ENCODE data around the gene ACOT11.

Gene ACOT11

DNA sequence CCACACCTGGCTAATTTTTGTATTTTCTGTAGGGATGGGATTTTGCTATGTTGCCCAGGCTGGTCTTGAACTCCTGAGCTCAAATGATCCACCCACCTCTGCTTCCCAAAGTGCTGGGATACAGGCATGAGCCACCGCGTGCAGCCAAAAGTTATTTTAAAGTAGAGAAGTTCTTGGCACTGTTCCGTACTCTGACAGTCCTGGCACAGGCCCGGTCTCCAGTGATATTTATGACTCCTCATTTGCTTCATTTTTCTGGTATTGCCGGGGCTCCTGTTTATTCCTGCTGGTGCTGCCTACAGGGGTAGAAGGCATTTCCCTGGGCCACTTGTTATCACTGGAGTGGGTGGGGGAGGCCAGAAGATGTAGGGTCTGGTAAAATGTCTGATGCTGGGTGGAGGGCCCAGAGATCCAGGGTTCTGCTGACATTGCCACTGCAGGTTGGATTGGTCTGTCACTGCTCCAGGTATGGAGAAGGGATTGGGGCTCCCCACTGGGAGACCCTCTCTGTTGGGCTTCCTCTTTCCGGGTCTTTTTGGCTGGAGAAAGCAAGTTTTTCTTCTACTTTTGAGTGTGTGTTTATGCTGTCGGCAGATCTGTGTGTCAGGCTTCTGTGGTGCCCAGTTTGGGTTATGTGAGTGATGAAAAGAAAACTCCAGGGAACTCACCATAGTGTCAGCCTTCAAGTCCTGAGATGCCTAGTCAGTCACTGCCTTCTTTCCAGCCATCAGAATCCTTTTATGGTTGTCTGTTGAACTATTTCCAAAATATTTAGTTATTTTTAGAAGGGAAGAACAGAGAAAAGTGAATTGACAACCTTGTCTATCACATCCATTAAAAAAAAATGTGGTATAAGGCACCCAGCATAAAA lies 98.0 kb downstream of the ACOT11 start:
- DNase-seq (ENCODE audit: low read depth), result no peak

DNA sequence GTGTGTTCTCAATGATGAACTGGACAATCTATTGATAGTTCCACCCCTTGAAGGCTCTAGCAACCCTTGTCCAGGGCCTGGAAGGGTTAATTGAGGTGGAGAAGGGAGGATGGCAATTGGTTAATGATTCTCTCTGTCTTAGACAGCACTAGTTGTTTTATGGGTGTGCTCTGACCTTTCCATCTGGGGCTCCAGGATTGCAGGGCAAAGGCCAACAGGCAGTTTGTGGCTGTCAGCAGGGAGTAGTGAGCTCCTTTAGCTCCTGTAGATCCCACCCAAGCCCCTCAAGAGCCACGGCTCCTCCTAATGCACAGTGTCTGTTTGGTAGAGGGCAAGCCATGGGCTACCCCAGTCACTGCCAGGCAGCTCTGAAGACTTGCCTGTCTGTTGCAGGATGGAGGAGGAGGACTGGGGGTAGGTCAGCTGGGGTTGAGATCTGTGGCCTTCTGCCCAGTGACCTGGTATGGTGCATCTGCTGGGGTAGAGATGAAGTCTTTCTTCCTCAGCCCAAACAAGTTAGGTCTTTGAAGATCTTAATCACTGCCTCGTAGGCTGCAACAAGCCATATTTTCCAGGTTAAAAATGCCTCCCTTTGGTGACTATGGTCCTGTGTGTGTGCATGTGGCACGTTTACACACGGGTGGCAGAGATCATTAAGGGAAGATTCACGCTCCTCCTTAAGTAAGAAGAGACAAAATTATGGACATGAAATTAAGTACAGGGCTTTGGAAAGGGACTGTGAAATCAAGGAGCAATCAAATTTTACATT lies 101.3 kb downstream of the ACOT11 start:
- DNase-seq (ENCODE audit: low read depth), result no peak

DNA sequence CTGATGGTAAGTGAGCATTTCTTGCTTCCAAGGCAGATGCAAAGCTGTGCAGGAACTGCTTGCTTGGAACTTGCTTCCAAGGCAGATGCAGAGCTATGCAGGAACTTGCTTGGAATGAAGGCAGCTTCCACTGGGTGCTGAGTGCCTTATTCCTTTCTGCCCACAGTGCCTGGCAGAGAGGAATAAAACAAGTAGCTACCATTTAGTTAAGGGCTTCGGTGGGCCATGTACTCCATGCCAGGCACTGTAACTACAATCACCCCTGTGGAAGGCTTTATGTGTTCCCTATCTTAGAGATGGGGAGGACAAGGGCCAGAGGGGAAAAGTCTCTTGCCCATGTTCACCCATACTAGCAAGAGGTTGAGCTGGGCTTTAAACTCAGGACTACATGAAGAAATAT lies 101.9 kb downstream of the ACOT11 start:
- no peak for DNase-seq (ENCODE audit: low read depth)

DNA sequence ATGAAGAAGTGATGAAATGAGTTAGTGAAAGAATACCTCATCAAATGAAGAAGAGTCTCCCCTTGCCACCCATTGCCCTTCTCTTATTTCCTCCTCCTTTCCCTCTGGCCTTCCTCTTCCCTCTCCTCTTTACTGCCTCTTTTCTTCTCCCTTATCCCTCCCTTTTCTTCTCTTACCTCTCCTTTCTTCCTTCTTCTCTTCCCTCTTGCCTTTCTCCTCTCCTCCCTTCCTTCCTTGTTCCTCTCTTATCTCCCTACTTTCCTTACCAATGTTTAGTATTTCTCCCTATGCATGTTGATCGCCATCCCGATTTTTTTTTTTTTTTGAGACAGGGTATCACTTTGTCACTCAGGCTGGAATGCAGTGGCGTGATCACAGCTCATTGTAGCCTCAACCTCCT lies 102.4 kb downstream of the ACOT11 start:
- no peak for DNase-seq (ENCODE audit: low read depth)

DNA sequence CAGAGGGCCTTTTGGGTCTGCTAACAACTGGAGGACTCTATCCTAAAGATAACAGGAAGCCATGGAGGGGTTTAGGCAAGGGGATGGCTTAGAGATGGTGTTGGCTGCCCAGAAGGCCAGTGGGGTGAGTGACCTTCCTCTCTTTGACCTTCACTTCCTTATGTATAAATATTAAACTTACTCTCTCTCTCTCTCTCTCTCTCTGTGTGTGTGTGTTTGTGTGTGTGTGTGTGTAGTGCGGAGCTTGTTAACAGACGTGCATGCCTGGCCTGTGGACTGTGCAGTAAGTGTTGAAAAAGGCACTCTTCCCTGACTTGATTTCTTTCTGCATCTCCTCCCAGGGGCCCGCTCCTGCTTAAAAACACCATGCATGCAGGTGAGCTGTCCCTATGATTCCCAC lies 103.6 kb downstream of the ACOT11 start:
- DNase-seq (ENCODE audit: low read depth), result no peak

DNA sequence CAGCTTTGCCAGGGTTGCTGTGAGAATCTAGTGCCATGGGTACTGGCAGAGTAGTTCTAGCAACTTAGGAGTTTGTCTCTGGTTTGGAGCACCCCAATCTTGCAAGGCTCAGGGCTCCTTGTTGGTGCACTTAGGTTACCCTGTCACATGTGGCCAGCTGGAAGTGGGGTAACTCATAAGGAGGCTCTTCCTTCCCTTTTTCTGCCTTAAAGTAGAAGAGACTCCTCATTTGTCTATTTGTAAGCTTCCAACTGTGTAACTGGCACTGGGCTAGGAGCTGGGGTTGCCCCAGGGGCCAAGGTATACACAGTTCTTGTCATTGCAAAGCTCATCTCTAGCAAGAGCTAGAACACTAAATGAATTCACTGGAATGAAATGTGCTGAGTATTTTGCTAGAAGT lies 104.1 kb downstream of the ACOT11 start:
- no peak for DNase-seq (ENCODE audit: low read depth)

DNA sequence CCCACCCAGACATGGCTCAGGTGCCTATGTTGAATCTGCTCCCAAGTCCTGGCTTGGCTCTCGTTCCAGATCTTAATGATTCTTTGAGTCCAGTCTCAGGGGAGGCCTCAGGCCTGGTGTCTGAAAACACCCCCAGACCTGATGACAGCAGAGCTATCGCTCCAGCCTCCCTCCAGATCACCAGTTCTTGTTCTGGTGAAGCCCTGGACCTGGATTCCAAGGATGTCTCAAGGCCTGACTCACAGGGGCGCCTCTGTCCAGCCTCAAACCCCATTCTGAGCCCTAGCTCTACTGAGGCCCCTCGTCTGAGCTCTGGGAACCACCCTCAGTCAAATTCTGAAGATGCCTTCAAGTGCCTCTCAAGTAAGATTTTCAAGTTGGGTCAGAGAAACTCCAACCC lies 105.0 kb downstream of the ACOT11 start:
- no peak for DNase-seq (ENCODE audit: low read depth)

DNA sequence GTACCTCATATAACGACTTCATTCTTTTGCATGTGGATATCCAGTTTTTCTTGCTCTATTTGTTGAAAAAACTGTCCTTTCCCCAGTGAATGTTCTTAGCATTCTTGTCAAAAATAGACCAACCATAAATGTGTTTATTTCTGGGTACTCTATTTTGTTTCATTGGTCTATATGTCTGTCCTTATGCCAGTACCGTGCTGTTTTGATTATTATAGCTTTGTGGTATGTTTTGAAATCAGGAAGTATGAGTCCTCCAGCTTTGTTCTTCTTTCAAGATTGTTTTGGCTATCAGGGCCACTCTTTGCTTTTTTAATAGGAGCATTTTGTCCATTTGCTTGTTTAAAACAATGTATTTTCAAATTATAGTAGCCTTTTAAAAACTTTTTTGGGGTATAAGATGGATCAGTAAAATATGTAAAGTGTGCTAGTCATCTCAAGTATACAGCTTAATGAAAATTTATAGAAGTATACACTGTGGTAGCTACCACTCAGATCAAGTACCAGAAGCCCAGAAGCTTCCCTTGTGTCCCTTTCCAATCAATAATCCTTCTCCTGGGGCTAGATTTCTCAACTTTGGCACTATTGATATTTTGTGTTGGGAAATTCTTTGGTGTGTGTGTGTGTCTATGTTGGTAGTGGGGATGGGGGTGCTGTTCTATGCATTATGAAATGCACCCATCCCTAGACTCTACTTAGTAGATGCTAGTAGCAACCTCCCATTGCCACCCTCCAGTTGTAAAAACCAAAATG lies 110.3 kb downstream of the ACOT11 start:
- DNase-seq (ENCODE audit: low read depth), result no peak

Data from T follicular helper cell (primary cell).